GM21423 (cell line): ENCODE data around the gene CDH2.

Source experiments
- ATAC-seq: cut with Tn5 transposase; IDR thresholded peaks from one replicate; pipeline ENCODE4 v1.9.1; 2021; ENCODE audit warnings: mild to moderate bottlenecking, moderate library complexity; ENCODE audit not compliant: unreplicated experiment

Gene CDH2

GRCh38 chr18:28127763-28128658 is 48.9 kb downstream of the CDH2 start:
- no peak for ATAC-seq

GRCh38 chr18:28127228-28127627 is 49.7 kb downstream of the CDH2 start:
- ATAC-seq, result no peak

- no peak for ATAC-seq
Measured at GRCh38 chr18:28126768-28127167, 50.2 kb downstream of the CDH2 start.

- no peak for ATAC-seq
Measured at GRCh38 chr18:28125051-28125450, 51.9 kb downstream of the CDH2 start.

- ATAC-seq, result no peak
Measured at GRCh38 chr18:28124131-28125029, 52.5 kb downstream of the CDH2 start.

GRCh38 chr18:28123401-28124030 is 53.4 kb downstream of the CDH2 start:
- no peak for ATAC-seq

GRCh38 chr18:28120828-28121515 is 56.0 kb downstream of the CDH2 start:
- ATAC-seq, result no peak

GRCh38 chr18:28116461-28116860 is 60.5 kb downstream of the CDH2 start:
- no peak for ATAC-seq

GRCh38 chr18:28115149-28115550 is 61.8 kb downstream of the CDH2 start:
- no peak for ATAC-seq

- ATAC-seq, result no peak
Measured at GRCh38 chr18:28114472-28114871, 62.5 kb downstream of the CDH2 start.

- no peak for ATAC-seq
Measured at GRCh38 chr18:28113271-28114029, 63.5 kb downstream of the CDH2 start.

GRCh38 chr18:28112056-28112470 is 64.9 kb downstream of the CDH2 start:
- ATAC-seq, result no peak

- no peak for ATAC-seq
Measured at GRCh38 chr18:28110924-28111323, 66.0 kb downstream of the CDH2 start.

- ATAC-seq, result no peak
Measured at GRCh38 chr18:28109781-28110560, 67.0 kb downstream of the CDH2 start.

GRCh38 chr18:28108814-28109213 is 68.1 kb downstream of the CDH2 start:
- ATAC-seq, result no peak

- no peak for ATAC-seq
Measured at GRCh38 chr18:28108254-28108653, 68.7 kb downstream of the CDH2 start.

- no peak for ATAC-seq
Measured at GRCh38 chr18:28099237-28099636, 77.7 kb downstream of the CDH2 start.

GRCh38 chr18:28095631-28096030 is 81.3 kb downstream of the CDH2 start:
- ATAC-seq, result no peak

GRCh38 chr18:28095041-28095440 is 81.9 kb downstream of the CDH2 start:
- no peak for ATAC-seq
